ENCODE data around the gene HOXA9.

Gene HOXA9

GRCh38 chr7:27141137-27141922 lies 24.0 kb downstream of the HOXA9 start:
- no peak for DNase-seq

GRCh38 chr7:27140126-27140857 lies 25.0 kb downstream of the HOXA9 start:
- DNase-seq = no peak

- DNase-seq = no peak
These were observed 25.8 kb downstream of the HOXA9 start for GRCh38 chr7:27139334-27140125.

GRCh38 chr7:27138985-27139333 lies 26.4 kb downstream of the HOXA9 start:
- no peak for DNase-seq

- DNase-seq = no peak
These were observed 26.9 kb downstream of the HOXA9 start for GRCh38 chr7:27138472-27138871.

- DNase-seq = no peak
These were observed 27.6 kb downstream of the HOXA9 start for GRCh38 chr7:27137640-27138315.

- no peak for DNase-seq
These were observed 30.9 kb downstream of the HOXA9 start for GRCh38 chr7:27134392-27134791.

- DNase-seq = no peak
These were observed 31.7 kb downstream of the HOXA9 start for GRCh38 chr7:27133409-27134231.

GRCh38 chr7:27132978-27133377 lies 32.4 kb downstream of the HOXA9 start:
- no peak for DNase-seq

- no peak for DNase-seq
These were observed 33.1 kb downstream of the HOXA9 start for GRCh38 chr7:27132214-27132613.

- no peak for DNase-seq
These were observed 33.9 kb downstream of the HOXA9 start for GRCh38 chr7:27131390-27131819.

- peak; percentile 32 for DNase-seq
These were observed 34.6 kb downstream of the HOXA9 start, which contains the start of gene HOXA4 for GRCh38 chr7:27130540-27131389. TSS of gene HOXA4 (minus strand) at chr7:27130757. CDS start at chr7:27130733, 24 bp downstream.

GRCh38 chr7:27129729-27130539 lies 35.4 kb downstream of the HOXA9 start:
- DNase-seq = no peak

GRCh38 chr7:27128776-27129728 lies 36.3 kb downstream of the HOXA9 start:
- no peak for DNase-seq

GRCh38 chr7:27128034-27128433 lies 37.3 kb downstream of the HOXA9 start:
- DNase-seq = no peak

- DNase-seq = no peak
These were observed 38.6 kb downstream of the HOXA9 start for GRCh38 chr7:27126596-27127327.

GRCh38 chr7:27125986-27126394 lies 39.3 kb downstream of the HOXA9 start:
- DNase-seq = no peak
